Measurements from ENCODE around the gene TTC33. TPM values are rescaled to one million over a fixed set of nuclear protein-coding genes. Genes with fewer than 3 reads are reported as not detected.

Gene TTC33
- total RNA-seq, 1 experiment from 2014 or later = 12.6 TPM

DNA sequence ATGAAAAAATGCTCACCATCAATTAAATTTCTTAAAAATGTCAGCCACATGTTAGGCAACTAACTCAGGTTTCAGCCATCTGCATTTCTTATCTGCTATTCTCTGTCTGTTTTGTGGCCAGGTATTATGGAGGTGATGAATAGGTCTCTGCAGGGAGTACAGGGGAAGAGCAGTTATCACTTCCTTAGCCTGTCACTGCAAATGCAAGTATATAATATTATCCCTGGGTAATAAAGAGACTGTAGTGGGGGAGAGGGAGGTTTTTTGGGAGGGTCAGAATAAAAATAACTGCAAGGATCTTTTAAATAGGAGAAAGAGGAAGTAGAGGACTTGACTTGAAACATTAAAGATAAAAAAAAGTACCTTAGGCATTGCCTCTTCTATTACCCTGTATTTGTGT, 125.6 kb downstream of the TTC33 start:
- Histone ChIP-seq H3K9me3 (ENCODE audit: control insufficient read depth, insufficient read depth, low read depth, low read length) (no peaks in the 10 kb centered on the region), H3K27ac (ENCODE audit: low read length) (no peak overlapping the region), H3K27me3 (ENCODE audit: control insufficient read depth, insufficient read depth, low read length) (no peaks in the 10 kb centered on the region), H3K4me1 (ENCODE audit: control insufficient read depth, insufficient read depth, low read length) (no peaks in the 10 kb centered on the region), H3K36me3 (ENCODE audit: control insufficient read depth, insufficient read depth, low read length) (no peaks in the 10 kb centered on the region), H3K4me3 (ENCODE audit: low read depth in 2 of 2, low read length in 2 of 2) (no peak overlapping the region)
- in situ Hi-C loops (cut with HindIII; ENCODE audit: low pct_unique_long_range_greater_than_20kb, low sequenced_read_pairs) = no loop called here
- ChIA-PET POLR2A (interaction anchor here (0.9 kb wide), 1 partner anchor 62 kb away, joined by 3 read pairs; no protein-coding TSS in a partner anchor), CTCF (interaction anchor here (0.6 kb wide), 1 partner anchor 21 kb away, joined by 4 read pairs; no protein-coding TSS in a partner anchor)
- ATAC-seq (no peak), DNase-seq (ENCODE audit: low read depth, low spot score) (no peak)
- BruUV-seq (replicated peaks) = no TSS peak
- intact Hi-C loops (cut with micrococcal nuclease; ENCODE audit: unreplicated experiment) = no loop called here
- no peak for TF ChIP-seq POLR2AphosphoS5 (IDR thresholded peaks at IDR 0.05; ENCODE audit: low read depth, low read length)
- no peak for TF ChIP-seq TCF7L2 (IDR thresholded peaks at IDR 0.05; ENCODE audit: low read depth, low read length)
- TF ChIP-seq, protein P1, sequence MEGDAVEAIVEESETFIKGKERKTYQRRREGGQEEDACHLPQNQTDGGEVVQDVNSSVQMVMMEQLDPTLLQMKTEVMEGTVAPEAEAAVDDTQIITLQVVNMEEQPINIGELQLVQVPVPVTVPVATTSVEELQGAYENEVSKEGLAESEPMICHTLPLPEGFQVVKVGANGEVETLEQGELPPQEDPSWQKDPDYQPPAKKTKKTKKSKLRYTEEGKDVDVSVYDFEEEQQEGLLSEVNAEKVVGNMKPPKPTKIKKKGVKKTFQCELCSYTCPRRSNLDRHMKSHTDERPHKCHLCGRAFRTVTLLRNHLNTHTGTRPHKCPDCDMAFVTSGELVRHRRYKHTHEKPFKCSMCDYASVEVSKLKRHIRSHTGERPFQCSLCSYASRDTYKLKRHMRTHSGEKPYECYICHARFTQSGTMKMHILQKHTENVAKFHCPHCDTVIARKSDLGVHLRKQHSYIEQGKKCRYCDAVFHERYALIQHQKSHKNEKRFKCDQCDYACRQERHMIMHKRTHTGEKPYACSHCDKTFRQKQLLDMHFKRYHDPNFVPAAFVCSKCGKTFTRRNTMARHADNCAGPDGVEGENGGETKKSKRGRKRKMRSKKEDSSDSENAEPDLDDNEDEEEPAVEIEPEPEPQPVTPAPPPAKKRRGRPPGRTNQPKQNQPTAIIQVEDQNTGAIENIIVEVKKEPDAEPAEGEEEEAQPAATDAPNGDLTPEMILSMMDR (IDR thresholded peaks at IDR 0.05) = no peak
- no peak for TF ChIP-seq SIN3A (IDR thresholded peaks at IDR 0.05; ENCODE audit: borderline replicate concordance, insufficient read depth, low read depth, low read length)
- TF ChIP-seq REST (IDR thresholded peaks at IDR 0.05; ENCODE audit: insufficient read depth in 1 of 2, low read depth in 2 of 2, low read length in 1 of 2) = no peak

- CTCF ChIA-PET = no interaction called here
Observed at GRCh38 chr5:40628407-40628806, 127.4 kb downstream of the TTC33 start.

More at GRCh38 chr5:40628407-40628806, 127.4 kb downstream of the TTC33 start:
- Histone ChIP-seq H3K4me1 (ENCODE audit: control insufficient read depth, insufficient read depth, low read length) (no peaks in the 10 kb centered on the region), H3K27ac (ENCODE audit: low read length) (no peak overlapping the region), H3K9me3 (ENCODE audit: control insufficient read depth, insufficient read depth, low read depth, low read length) (no peaks in the 10 kb centered on the region), H3K27me3 (ENCODE audit: control insufficient read depth, insufficient read depth, low read length) (no peaks in the 10 kb centered on the region), H3K4me3 (ENCODE audit: low read depth in 2 of 2, low read length in 2 of 2) (no peak overlapping the region), H3K36me3 (ENCODE audit: control insufficient read depth, insufficient read depth, low read length) (no peaks in the 10 kb centered on the region)
- POLR2A ChIA-PET = no interaction called here
- BruUV-seq (replicated peaks) = no TSS peak
- intact Hi-C loops (cut with micrococcal nuclease; ENCODE audit: unreplicated experiment) = no loop called here
- DNase-seq (ENCODE audit: low read depth, low spot score) (no peak), ATAC-seq (no peak)
- in situ Hi-C loops (cut with HindIII; ENCODE audit: low pct_unique_long_range_greater_than_20kb, low sequenced_read_pairs) = no loop called here
- TF ChIP-seq POLR2AphosphoS5 (IDR thresholded peaks at IDR 0.05; ENCODE audit: low read depth, low read length) (no peak), REST (IDR thresholded peaks at IDR 0.05; ENCODE audit: insufficient read depth in 1 of 2, low read depth in 2 of 2, low read length in 1 of 2) (no peak)
- TF ChIP-seq, protein P1 (IDR thresholded peaks at IDR 0.05) = no peak
